Epidermal melanocyte (primary cell): ENCODE measurements around the gene MPIG6B.

Experiments
- DNase-seq: peaks from one replicate; pipeline ENCODE4 v3.0.0; 2011; ENCODE audit warnings: low spot score; ENCODE audit not compliant: insufficient read length

The MPIG6B gene

GRCh38 chr6:31765559-31765909 is 42.4 kb downstream of the MPIG6B start:
- DNase-seq, result no peak

- no peak for DNase-seq
Observed at GRCh38 chr6:31765910-31766794, 43.0 kb downstream of the MPIG6B start.

GRCh38 chr6:31767096-31767645 is 44.0 kb downstream of the MPIG6B start:
- no peak for DNase-seq

DNA sequence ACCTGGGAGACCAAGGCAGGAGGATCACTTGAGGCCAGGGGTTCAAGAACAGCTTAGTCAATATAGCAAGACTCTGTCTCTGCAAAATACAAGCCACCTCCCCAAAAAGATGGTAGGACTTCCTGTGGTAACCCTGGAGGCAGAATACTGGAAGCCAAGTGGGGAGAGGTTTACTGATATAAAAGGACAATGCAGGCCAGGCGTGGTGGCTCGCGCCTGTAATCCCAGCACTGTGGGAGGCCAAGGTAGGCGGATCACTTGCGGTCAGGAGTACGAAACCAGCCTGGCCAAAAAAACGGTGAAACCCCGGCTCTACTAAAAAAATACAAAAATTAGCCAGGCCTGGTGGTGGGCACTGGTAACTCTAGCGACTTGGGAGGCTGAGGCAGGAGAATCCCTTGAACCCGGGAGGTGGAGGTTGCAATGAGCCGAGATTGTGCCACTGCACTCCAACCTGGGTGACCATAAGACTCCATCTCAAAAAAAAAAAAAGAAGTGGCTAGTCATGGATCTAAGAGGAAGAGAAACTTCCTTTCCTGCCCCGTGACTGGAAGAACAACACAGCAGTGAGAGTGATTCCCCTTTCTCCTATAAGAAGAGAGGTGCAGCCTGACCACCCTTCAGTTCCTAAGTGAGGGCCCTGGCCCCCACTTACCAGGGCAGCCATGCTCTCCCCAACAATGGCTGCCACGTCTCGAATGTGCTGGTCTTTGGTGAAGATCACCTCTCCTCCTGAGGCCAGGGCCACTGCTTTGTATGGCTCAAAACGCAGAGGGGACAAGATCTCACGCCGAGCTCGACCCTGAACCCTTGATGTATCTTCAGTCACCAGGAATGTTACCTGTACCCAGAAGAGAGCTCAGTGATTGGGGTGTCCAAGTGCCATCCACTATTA is 45.4 kb downstream of the MPIG6B start:
- DNase-seq, result no peak

GRCh38 chr6:31769684-31770371 is 46.7 kb downstream of the MPIG6B start:
- DNase-seq, result peak; percentile 86

- no peak for DNase-seq
Observed at GRCh38 chr6:31770860-31771259, 47.7 kb downstream of the MPIG6B start.

- DNase-seq, result no peak
Observed at GRCh38 chr6:31771992-31772358, 48.8 kb downstream of the MPIG6B start.

GRCh38 chr6:31775184-31775583 is 52.0 kb downstream of the MPIG6B start:
- DNase-seq, result no peak

- no peak for DNase-seq
Observed at GRCh38 chr6:31775633-31776484, 52.7 kb downstream of the MPIG6B start.
